HG03135 (cell line): ENCODE measurements around the gene ABCC8.
A peak's percentile ranks its signal among the peaks of the same experiment; 100 is the strongest.

Experiments
- ATAC-seq: cut with Tn5 transposase; IDR thresholded peaks from one replicate; pipeline ENCODE4 v1.9.1; 2021; ENCODE audit warnings: mild to moderate bottlenecking, moderate library complexity; ENCODE audit not compliant: unreplicated experiment

ABCC8 gene

GRCh38 chr11:17389957-17390649, 86.5 kb downstream of the ABCC8 start:
- no peak for ATAC-seq

- ATAC-seq, result peak; percentile 58
These were observed 87.3 kb downstream of the ABCC8 start for GRCh38 chr11:17389211-17389956.

GRCh38 chr11:17388609-17389210, 87.9 kb downstream of the ABCC8 start, which contains the start of gene KCNJ11:
Gene KCNJ11 (minus strand): TSS chr11:17388659. CDS start chr11:17388091, 568 bp downstream.
- peak; percentile 46 for ATAC-seq

- ATAC-seq, result no peak
These were observed 88.8 kb downstream of the ABCC8 start for GRCh38 chr11:17387811-17388210.

GRCh38 chr11:17387254-17387653, 89.4 kb downstream of the ABCC8 start:
- no peak for ATAC-seq

GRCh38 chr11:17386331-17387084, 90.1 kb downstream of the ABCC8 start:
- ATAC-seq, result no peak

GRCh38 chr11:17385926-17386325, 90.7 kb downstream of the ABCC8 start:
- ATAC-seq, result no peak

- ATAC-seq, result no peak
These were observed 91.2 kb downstream of the ABCC8 start for GRCh38 chr11:17385492-17385891.

GRCh38 chr11:17384002-17384511, 92.6 kb downstream of the ABCC8 start:
- no peak for ATAC-seq

- no peak for ATAC-seq
These were observed 93.2 kb downstream of the ABCC8 start for GRCh38 chr11:17383461-17383860.

- ATAC-seq, result no peak
These were observed 94.5 kb downstream of the ABCC8 start for GRCh38 chr11:17382046-17382728.

GRCh38 chr11:17381156-17381555, 95.5 kb downstream of the ABCC8 start:
- ATAC-seq, result no peak

- no peak for ATAC-seq
These were observed 97.1 kb downstream of the ABCC8 start for GRCh38 chr11:17379383-17380180.

GRCh38 chr11:17378655-17379054, 98.0 kb downstream of the ABCC8 start:
- ATAC-seq, result no peak

GRCh38 chr11:17376493-17376892, 100.2 kb downstream of the ABCC8 start:
- no peak for ATAC-seq

GRCh38 chr11:17375547-17375946, 101.1 kb downstream of the ABCC8 start:
- no peak for ATAC-seq

- ATAC-seq, result no peak
These were observed 105.0 kb downstream of the ABCC8 start for GRCh38 chr11:17371614-17372013.

GRCh38 chr11:17369684-17370243, 106.9 kb downstream of the ABCC8 start:
- ATAC-seq, result no peak

GRCh38 chr11:17369094-17369493, 107.6 kb downstream of the ABCC8 start:
- ATAC-seq, result no peak
